Measurements from ENCODE around the gene SKIC3. TPM values are rescaled to one million over a fixed set of nuclear protein-coding genes. Genes with fewer than 3 reads are reported as not detected.

Gene SKIC3
- total RNA-seq, 1 donor from 2014 or later, result 102 TPM

GRCh38 chr5:95590880-95591279 is 36.1 kb upstream of the SKIC3 start:
- H3K9me3 Mint-ChIP-seq (ENCODE audit: unreplicated experiment), result no peaks in the 10 kb centered on the region
- H3K27me3 Mint-ChIP-seq (ENCODE audit: unreplicated experiment), result no peaks in the 10 kb centered on the region
- peaks cover 10% of the 10 kb centered on the region for H3K4me1 Mint-ChIP-seq (ENCODE audit: unreplicated experiment)
- H3K36me3 Mint-ChIP-seq (ENCODE audit: unreplicated experiment), result peaks cover 8% of the 10 kb centered on the region
- H3K27ac Mint-ChIP-seq (ENCODE audit: unreplicated experiment), result no peak overlapping the region
- no peak for DNase-seq (ENCODE audit: extremely low spot score, unreplicated experiment)
- TF ChIP-seq, protein P1, sequence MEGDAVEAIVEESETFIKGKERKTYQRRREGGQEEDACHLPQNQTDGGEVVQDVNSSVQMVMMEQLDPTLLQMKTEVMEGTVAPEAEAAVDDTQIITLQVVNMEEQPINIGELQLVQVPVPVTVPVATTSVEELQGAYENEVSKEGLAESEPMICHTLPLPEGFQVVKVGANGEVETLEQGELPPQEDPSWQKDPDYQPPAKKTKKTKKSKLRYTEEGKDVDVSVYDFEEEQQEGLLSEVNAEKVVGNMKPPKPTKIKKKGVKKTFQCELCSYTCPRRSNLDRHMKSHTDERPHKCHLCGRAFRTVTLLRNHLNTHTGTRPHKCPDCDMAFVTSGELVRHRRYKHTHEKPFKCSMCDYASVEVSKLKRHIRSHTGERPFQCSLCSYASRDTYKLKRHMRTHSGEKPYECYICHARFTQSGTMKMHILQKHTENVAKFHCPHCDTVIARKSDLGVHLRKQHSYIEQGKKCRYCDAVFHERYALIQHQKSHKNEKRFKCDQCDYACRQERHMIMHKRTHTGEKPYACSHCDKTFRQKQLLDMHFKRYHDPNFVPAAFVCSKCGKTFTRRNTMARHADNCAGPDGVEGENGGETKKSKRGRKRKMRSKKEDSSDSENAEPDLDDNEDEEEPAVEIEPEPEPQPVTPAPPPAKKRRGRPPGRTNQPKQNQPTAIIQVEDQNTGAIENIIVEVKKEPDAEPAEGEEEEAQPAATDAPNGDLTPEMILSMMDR (IDR thresholded peaks at IDR 0.05), result no peak
- no peak overlapping the region for H3K4me3 Mint-ChIP-seq (ENCODE audit: unreplicated experiment)

- Mint-ChIP-seq H3K9me3 (ENCODE audit: unreplicated experiment) (no peaks in the 10 kb centered on the region), H3K27me3 (ENCODE audit: unreplicated experiment) (no peaks in the 10 kb centered on the region), H3K27ac (ENCODE audit: unreplicated experiment) (no peak overlapping the region), H3K4me1 (ENCODE audit: unreplicated experiment) (no peaks in the 10 kb centered on the region), H3K4me3 (ENCODE audit: unreplicated experiment) (no peak overlapping the region), H3K36me3 (ENCODE audit: unreplicated experiment) (peaks cover 12% of the 10 kb centered on the region)
- DNase-seq (ENCODE audit: extremely low spot score, unreplicated experiment), result no peak
- TF ChIP-seq, protein P1 (IDR thresholded peaks at IDR 0.05), result no peak
Observed at GRCh38 chr5:95583992-95584391, 29.2 kb upstream of the SKIC3 start.

GRCh38 chr5:95581576-95581975 is 26.8 kb upstream of the SKIC3 start:
- no peak overlapping the region for H3K4me3 Mint-ChIP-seq (ENCODE audit: unreplicated experiment)
- DNase-seq (ENCODE audit: extremely low spot score, unreplicated experiment), result no peak
- no peaks in the 10 kb centered on the region for H3K27me3 Mint-ChIP-seq (ENCODE audit: unreplicated experiment)
- H3K4me1 Mint-ChIP-seq (ENCODE audit: unreplicated experiment), result no peaks in the 10 kb centered on the region
- no peak overlapping the region for H3K27ac Mint-ChIP-seq (ENCODE audit: unreplicated experiment)
- H3K36me3 Mint-ChIP-seq (ENCODE audit: unreplicated experiment), result peaks cover 10% of the 10 kb centered on the region
- no peaks in the 10 kb centered on the region for H3K9me3 Mint-ChIP-seq (ENCODE audit: unreplicated experiment)
- TF ChIP-seq, protein P1 (IDR thresholded peaks at IDR 0.05), result no peak

DNA sequence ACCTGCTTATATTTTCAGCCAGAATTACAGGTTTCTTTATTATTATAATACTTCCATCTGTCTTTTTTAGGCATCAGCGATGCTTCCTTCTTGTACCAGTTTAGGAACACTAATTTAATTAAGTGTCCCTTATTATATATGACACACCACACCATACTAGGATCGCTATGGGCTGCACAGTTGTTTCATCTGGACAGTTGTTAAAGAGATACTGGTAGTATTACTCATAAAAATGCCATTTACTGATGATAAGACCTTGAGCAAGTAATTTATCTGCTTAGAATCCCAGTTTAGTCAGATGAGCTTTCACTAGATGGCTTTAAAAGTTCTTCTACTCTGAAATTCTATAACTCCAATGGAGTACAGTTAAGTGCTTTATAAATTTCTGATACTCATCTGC is 17.2 kb upstream of the SKIC3 start:
- H3K4me1 Mint-ChIP-seq (ENCODE audit: unreplicated experiment), result no peaks in the 10 kb centered on the region
- peaks cover 15% of the 10 kb centered on the region for H3K9me3 Mint-ChIP-seq (ENCODE audit: unreplicated experiment)
- no peak overlapping the region for H3K4me3 Mint-ChIP-seq (ENCODE audit: unreplicated experiment)
- H3K27ac Mint-ChIP-seq (ENCODE audit: unreplicated experiment), result no peak overlapping the region
- peaks cover 34% of the 10 kb centered on the region for H3K36me3 Mint-ChIP-seq (ENCODE audit: unreplicated experiment)
- TF ChIP-seq, protein P1 (IDR thresholded peaks at IDR 0.05), result no peak
- no peak for DNase-seq (ENCODE audit: extremely low spot score, unreplicated experiment)
- no peaks in the 10 kb centered on the region for H3K27me3 Mint-ChIP-seq (ENCODE audit: unreplicated experiment)

DNA sequence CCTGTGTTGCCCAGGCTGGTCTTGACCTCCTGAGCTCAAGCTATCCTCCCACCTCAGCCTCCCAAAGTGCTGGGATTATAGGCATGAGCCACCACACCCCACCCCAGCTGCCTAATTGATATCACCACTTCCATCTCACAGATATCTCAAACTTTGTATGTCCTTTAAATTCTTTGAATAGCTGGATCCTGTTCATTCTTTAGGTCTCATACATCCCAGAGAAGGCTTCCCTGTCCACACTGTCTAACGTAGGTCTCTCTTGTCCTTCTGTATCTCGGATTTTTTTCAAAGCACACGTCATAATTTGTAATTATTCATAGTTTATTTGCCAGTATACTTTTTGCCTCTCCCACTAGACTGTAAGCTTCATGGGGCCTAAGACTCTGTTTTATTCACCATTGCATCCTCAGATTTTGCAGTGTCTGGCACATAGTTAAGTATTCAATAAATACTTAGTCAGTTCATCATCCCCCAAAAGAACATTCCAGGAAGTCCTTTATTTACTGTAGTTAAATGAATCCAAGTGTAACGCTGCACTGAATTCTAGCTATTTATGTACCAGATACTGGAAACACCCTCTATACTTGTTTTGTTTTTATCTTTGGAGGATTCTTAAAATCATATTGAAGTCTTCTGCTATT is 10.6 kb upstream of the SKIC3 start:
- H3K36me3 Mint-ChIP-seq (ENCODE audit: unreplicated experiment), result peaks cover 16% of the 10 kb centered on the region
- H3K4me3 Mint-ChIP-seq (ENCODE audit: unreplicated experiment), result no peak overlapping the region
- H3K9me3 Mint-ChIP-seq (ENCODE audit: unreplicated experiment), result no peaks in the 10 kb centered on the region
- DNase-seq (ENCODE audit: extremely low spot score, unreplicated experiment), result no peak
- no peak overlapping the region for H3K27ac Mint-ChIP-seq (ENCODE audit: unreplicated experiment)
- H3K4me1 Mint-ChIP-seq (ENCODE audit: unreplicated experiment), result peaks cover 9% of the 10 kb centered on the region
- TF ChIP-seq, protein P1 (IDR thresholded peaks at IDR 0.05), result no peak
- H3K27me3 Mint-ChIP-seq (ENCODE audit: unreplicated experiment), result no peaks in the 10 kb centered on the region

Data from osteocyte (in vitro differentiated cells).